Thyroid gland (tissue), 4 donors: ENCODE results near the gene GPN1.

Experiments
- CTCF ChIP-seq, 6 experiments: fragments of 200-600 bp in 3 of 6; fragments of 450-650 bp in 3 of 6; sonication (generic) in 3 of 6; IDR thresholded peaks; one replicate each; pipeline ENCODE4 v1.5.1; 2016 to 2019; ENCODE audit warnings: antibody characterized with exemption in 6 of 6, mild to moderate bottlenecking in 2 of 6, inconsistent platforms in 1 of 6, moderate library complexity in 1 of 6
- POLR2A ChIP-seq, 2 donors: fragments of 450-650 bp; IDR thresholded peaks; one replicate each; pipeline ENCODE4 v1.6.1; 2017; ENCODE audit warnings: antibody characterized with exemption in 2 of 2, mild to moderate bottlenecking in 2 of 2, moderate library complexity in 1 of 2

- TF ChIP-seq CTCF (IDR thresholded peaks at IDR 0.05) (no peak), POLR2A (IDR thresholded peaks at IDR 0.05) (no peak)
These were observed 51.7 kb downstream of the GPN1 start for GRCh38 chr2:27680571-27680970.
